A673 (cell line): ENCODE results near the gene OR1E2.

Source experiments
- CTCF ChIP-seq: fragments of 300-800, 200-600 bp; sonication (generic); conservative IDR thresholded peaks from 2 replicates; pipeline ENCODE4 v1.5.1; 2017; ENCODE audit warnings: low read depth, mild to moderate bottlenecking, antibody characterized with exemption, low read length, moderate library complexity, mixed read lengths
- EZH2 ChIP-seq: fragments of 200-600 bp; sonication (generic); IDR thresholded peaks from 2 replicates; pipeline ENCODE4 v1.6.1; 2017; ENCODE audit warnings: borderline replicate concordance, low read depth, mild to moderate bottlenecking, mixed read lengths, antibody characterized with exemption, low read length; ENCODE audit not compliant: poor library complexity, severe bottlenecking

GRCh38 chr17:3418222-3418621 is 15.4 kb downstream of the OR1E2 start:
- TF ChIP-seq CTCF (no peak), EZH2 (no peak)
